Loucy (cell line): ENCODE measurements around the gene TRIO.

ENCODE experiments used
- EZH2phosphoT487 ChIP-seq: fragments of 200-600 bp; IDR thresholded peaks from 2 replicates; pipeline ENCODE4 v1.6.1; 2018; ENCODE audit warnings: antibody characterized with exemption, mild to moderate bottlenecking, moderate library complexity, borderline replicate concordance
- TF ChIP-seq, protein P1 (sequence below): fragments of 200-600 bp; sonication (generic); conservative IDR thresholded peaks from 2 replicates; pipeline ENCODE4 v1.5.1; 2014; ENCODE audit warnings: mild to moderate bottlenecking, antibody characterized with exemption, low read length

DNA sequence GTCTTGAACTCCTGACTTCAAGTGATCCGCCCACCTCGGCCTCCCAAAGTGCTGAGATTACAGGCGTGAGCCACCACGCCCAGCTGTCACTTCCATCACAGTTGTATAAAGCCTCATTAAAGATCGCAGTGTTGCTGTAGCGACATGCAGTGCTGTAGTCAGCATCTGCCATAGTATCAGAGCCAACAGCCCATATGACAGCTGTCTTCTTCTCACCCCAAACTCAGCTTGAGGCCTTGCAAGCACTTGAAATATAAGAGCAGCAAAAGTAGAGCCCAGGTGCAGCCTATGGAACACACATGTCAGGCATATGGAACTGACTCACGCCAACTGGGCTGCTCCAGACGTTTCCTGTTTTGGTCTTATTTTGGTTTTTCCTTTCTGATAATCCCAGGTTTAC is 167.8 kb downstream of the TRIO start:
- TF ChIP-seq, protein P1, sequence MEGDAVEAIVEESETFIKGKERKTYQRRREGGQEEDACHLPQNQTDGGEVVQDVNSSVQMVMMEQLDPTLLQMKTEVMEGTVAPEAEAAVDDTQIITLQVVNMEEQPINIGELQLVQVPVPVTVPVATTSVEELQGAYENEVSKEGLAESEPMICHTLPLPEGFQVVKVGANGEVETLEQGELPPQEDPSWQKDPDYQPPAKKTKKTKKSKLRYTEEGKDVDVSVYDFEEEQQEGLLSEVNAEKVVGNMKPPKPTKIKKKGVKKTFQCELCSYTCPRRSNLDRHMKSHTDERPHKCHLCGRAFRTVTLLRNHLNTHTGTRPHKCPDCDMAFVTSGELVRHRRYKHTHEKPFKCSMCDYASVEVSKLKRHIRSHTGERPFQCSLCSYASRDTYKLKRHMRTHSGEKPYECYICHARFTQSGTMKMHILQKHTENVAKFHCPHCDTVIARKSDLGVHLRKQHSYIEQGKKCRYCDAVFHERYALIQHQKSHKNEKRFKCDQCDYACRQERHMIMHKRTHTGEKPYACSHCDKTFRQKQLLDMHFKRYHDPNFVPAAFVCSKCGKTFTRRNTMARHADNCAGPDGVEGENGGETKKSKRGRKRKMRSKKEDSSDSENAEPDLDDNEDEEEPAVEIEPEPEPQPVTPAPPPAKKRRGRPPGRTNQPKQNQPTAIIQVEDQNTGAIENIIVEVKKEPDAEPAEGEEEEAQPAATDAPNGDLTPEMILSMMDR, result no peak
- no peak for TF ChIP-seq EZH2phosphoT487
